GM20431 (cell line): Measurements from ENCODE around the gene RGL2.
"Not testable (repeated sequence)": the region's sequence is repeated elsewhere in the genome, so short reads cannot be mapped to it uniquely, and the experiment has no call there.

Source experiments
- in situ Hi-C: fragments of 300-500 bp; cut with MseI, MboI; formaldehyde crosslinking; loops from one replicate; pipeline ENCODE4 v1.15.0; 2020; ENCODE audit warnings: low sequenced_read_pairs; ENCODE audit not compliant: unreplicated experiment

The RGL2 gene

DNA sequence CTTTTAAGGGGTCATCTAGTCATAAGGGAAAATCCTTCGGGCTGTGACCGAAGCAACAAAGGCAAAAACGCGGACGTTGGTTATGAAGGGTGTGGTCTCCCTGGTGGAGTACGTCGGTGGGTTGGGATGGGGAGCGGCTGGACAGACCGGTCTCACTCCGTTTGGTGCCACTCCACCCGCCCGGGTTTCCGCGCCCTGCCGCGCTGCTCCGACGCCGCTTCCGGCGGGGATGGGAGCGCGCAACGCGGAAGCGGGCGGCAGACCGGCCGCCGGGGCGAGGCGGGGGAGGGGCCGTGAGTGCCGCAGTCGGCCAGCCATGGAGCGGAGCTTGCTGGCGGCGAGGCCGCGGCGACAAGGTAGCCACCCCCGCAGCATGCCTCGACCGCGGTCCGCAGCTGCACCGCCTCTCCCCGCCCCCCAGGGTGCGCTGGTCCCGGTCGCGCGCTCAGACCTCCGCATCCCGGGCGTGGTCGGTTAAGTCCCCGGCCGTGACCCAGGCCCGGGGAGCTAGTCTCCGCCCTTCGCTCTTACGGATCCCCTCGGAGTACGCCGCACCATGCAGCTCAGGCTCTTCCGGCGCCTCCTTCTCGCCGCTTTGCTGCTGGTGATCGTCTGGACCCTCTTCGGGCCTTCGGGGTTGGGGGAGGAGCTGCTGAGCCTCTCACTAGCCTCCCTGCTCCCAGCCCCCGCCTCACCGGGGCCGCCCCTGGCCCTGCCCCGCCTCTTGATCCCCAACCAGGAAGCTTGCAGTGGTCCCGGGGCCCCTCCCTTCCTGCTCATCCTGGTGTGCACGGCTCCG is 21.7 kb downstream of the RGL2 start, which contains the start of gene B3GALT4:
TSS of gene B3GALT4 (plus strand) at position 260 of the 799 bp plus-strand sequence. CDS start at position 557, 297 bp downstream.
- in situ Hi-C loops = no loop called here

DNA sequence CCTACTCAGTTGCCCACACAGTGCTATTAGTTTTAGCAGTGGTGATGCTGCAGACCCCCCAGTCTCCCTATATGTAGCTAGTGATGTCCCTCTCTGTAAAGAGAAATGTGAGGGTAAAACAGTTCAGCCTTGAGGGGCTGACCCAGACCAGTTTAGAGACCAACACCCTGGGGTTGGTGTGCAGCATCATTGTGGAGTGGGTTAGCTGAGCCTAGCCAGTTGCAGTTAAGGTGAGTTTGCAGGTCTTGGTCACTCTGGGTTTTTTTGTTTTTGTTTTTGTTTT is 22.2 kb downstream of the RGL2 start:
- in situ Hi-C loops = no loop called here

DNA sequence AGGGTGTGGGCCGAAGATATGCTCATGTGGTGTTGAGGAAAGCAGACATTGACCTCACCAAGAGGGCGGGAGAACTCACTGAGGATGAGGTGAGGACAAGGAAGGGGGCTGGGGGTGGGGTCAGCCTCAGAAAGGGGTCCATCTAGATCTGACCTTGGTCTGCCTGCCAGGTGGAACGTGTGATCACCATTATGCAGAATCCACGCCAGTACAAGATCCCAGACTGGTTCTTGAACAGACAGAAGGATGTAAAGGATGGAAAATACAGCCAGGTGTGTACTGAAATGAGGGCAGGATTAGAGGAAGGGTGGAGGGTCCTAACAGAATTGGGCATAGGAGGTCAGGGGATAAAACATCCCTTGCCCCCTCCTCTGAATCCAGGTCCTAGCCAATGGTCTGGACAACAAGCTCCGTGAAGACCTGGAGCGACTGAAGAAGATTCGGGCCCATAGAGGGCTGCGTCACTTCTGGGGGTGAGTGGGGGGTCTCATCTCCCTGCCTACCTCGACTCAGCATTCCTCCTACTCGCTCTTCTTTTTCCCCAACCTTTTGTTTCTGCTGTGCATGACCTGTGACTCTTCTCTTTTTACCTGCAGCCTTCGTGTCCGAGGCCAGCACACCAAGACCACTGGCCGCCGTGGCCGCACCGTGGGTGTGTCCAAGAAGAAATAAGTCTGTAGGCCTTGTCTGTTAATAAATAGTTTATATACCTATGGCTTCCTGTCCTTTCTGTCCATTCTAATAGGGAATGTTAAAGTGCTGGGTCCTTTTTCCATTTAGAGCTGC is 22.8 kb downstream of the RGL2 start:
- in situ Hi-C loops = not testable (repeated sequence)

DNA sequence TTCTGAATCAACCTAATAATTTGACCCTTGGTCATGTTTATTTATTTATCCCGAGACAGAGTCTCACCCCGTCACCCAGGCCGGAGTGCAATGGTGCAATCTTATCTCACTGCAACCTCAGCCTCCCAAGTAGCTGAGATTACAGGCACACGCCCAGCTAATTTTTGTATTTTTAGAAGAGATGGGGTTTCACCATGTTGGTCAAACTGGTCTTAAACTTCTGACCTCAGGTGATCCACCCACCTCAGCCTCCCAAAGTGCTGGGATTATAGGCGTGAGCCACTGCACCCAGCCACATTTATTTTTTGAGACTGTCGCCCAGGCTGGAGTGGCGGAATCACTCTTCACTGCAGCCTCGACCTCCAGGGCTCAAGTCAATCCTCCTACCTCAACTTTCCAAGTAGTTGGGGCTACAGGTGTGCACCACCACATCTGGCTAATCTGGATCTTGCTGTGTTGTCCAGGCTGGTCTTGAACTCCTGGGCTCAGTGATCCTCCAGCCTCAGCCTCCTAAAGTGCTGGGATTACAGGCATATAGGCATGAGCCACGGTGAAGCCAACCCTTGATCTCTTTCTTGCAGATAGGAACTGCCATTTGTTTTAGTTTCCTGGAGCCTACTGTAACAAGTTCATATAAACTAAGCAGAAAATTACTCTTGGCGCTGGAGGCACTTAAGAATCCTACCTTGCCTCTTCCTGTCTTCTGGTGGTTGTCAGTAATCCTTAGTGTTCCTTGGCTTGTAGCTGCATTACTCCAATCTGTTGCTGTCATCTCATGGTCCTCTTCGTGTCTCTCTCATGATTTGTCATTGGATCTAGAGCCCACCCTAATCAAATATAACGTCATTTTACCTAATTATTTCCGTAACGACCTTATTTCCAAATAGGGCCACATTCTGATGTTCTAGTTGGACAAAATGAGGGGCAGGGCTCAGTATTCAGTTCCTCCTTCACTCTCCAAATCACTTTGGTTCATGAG is 24.5 kb downstream of the RGL2 start:
- in situ Hi-C loops = no loop called here

DNA sequence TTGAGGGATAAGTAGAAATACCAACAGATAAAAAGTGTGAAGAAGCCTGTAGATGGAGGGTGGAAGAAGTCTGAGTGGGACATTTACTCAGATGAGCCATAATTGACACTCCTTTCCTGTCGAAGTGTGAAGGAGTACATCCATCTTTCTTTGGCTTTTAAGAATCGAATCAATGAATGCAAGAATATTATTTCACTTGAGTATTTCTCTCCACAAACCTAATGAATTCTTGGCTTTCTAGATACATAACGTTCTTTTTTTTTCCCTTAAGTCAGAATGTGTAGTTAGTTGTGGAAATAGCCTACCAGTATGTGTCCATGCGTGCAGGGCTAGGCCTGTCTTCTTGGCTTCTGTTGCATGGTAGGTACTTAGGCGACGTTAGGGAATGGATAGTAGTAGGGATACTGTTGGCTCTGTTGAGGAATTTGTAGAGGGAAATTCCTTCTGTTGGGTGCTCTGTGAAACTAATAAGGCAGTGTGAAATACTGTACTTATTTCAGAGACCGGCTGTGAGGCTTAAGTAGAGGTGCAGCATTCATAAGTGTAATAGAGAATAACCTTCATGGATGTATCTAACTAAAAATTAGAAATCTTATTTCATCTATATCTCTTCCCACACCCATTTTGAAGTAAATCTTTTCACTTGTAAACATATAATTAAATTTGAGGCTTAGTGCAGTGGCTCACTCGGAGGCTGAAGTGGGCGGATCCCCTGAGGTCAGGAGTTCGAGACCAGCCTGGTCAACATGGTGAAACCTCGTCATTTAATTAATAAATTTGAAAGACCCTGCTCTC is 25.4 kb downstream of the RGL2 start:
- in situ Hi-C loops = no loop called here

DNA sequence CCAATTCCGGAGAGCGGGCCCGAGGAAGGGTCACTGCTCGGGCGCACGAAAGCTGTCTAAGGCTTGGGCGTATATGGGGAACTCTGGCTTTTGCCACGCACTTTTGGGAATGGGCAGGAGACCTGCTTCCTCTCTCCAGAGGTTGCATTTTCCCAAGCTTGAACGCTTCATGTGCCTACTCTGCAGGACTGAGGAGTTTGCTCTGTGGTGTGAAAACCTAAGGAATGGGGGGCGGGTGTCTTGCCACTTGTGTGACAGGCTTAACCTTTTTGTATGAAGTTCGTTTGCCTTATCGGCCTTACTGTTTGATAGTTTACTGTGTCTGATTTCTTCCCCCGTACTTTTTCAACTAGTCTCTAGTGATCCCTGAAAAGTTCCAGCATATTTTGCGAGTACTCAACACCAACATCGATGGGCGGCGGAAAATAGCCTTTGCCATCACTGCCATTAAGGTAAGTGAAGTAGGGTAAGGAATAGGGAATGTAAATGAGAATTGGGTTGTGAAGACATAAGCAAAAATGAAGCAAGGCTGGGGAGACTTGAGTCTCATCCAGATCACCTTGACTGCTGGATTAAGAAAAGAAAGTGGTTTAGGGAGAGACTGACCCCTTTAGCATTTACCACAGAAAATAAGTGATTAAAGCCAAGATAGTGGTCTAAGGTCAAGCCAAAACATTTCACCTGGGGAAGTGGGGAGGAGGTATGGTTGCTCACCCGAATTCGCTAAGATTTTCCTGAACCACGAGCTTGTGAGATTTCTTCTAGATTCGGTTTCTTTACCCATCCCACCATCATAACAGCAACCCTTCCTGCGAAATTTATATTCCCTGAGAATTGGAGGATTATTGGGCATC is 26.2 kb downstream of the RGL2 start:
- in situ Hi-C loops = no loop called here

DNA sequence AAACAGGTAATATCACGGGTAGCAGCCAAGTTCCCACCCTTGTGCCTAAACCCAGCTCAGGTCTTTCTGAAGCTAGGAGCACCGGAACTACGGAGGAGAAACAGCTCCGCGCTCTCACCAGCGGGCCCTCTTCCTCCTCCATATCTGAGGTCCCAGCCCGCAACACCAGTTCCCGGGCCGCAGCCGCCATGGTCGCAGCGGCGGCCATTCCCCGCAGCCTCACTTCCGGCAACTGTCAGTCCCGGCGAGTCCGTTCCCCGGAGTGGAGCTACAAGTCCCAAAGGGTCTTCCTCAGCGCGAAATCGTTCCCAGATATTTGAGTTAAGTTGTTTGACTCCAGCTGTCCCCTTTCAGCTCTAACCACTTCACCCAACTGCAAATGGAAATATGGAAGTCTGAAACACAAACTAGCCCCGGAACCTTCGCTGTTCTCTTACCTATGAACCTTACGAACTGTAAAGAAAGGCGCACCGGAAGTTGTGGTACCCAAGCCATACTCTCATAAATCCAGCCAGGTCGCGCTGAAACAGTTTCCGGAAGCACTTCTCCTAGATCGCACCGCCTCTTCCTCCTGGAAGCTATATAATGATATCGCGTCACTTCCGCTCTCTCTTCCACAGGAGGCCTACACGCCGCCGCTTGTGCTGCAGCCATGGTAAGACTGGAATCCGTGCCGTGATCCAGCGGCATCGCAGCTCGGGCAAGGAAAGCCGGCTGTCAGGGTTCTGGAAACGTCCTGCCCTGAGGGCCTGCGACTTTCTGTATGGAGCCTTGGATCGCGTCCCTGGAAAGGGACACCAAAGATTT is 27.1 kb downstream of the RGL2 start, which contains the start of the genes RPS18 and VPS52:
TSS of gene RPS18 (plus strand) at position 608 of the 807 bp plus-strand sequence. CDS start at position 653, 45 bp downstream.
TSS of gene VPS52 (minus strand) at position 409 of the 807 bp plus-strand sequence. CDS start at position 208, 201 bp downstream.
- in situ Hi-C loops = no loop called here

DNA sequence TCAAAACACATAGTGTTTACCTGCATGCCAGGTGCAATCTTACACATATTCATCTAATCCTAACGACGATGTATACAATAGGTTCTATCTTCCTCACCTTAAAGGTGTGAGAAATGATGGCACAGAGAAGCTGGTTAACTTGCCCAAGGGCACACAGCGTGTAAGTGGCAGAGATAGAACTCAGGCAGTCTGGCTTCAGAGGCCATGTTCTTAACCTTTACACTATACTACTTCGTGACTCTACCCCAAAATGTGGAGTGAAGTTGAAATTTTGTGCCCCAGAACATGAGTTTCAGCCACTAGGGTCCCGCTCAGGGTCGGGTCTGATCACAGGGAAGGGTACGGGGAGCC is 27.6 kb downstream of the RGL2 start:
- in situ Hi-C loops = no loop called here

DNA sequence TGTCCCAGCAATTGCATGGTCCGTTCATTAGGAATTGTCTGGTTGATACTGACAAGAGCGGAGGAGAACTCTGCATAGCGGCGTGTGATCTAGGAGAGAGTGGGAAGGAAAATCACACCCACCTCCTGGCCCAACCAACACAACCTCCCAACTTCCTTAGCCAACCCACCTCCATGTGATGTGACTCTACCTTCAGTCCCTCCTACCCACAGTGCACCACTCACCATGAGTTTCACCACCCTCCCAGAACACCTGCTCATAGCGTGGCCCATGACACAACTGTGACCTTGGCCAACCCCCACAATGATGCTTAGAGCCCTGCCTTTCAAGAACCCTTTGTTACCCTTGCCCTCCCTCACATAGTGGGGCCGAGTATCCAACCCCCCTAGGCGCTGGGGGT is 34.7 kb downstream of the RGL2 start:
- in situ Hi-C loops = no loop called here

DNA sequence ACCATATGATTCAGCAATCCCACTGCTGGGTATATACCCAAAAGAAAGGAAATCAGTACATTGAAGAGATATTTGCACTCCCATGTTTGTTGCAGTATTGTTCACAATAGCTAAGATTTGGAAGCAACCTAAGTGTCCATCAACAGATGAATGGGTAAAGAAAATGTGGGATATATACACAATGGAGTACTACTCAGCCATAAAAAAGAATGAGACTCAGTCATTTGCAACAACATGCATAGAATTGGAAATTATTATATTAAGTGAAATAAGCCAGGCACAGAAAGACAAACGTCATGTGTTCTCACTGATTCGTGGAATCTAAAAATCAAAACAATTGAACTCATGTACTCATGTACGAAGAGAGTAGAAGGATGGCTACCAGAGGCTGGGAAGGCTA is 36.3 kb downstream of the RGL2 start:
- in situ Hi-C loops = not testable (repeated sequence)

DNA sequence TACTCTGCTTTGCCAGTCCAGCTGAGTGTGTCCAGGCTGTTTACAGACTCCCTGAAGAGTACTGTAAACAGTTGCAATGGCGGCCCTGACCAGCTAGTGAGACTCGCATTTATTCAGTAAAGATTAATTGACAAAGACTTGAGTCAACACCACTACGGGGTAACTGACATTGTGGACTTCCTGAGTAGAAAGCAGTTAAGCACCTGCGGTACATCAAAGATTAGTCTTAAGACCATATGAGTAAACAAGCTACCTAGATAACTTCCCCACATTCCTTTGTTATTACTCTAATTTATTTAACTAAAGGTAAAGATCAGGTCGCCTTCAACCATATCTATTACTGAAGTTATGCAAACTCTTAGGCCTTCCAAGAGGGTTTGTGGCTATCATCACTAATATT is 39.7 kb downstream of the RGL2 start:
- in situ Hi-C loops = no loop called here

DNA sequence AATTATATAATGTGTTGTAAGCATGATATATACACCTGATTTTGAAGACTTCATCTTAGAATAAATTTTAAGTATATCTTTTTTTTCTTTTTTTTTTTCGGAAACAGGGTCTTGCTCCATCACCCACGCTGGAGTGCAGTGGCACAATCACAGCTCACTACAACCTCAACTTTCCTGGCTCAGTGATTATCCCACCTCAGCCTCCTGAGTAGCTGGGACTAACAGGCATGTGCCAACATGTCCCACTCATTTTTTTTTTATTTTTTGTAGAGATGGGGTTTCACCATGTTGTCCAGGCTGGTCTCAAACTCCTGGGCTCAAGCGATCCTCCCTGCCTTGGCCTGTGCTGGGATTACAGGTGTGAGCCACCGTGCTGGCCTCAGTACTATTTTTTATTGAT is 44.2 kb downstream of the RGL2 start:
- in situ Hi-C loops = no loop called here

DNA sequence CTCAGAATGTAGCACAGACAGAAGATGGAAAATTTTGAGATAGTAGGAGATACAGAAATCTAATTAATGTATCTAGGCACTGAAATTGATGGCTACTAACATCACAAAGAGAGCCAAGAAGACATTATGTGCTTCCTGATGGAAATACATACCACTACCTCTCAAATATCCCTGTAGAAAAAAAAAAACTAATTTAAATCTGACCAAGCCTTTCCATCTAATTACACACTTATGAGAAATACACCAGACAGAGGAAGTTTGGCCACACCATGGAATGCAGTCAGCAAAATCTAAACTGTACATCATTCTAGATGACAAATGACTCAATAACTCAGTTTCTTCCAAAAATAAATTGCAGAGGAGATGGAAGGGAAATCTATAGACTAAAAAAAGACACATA is 46.0 kb downstream of the RGL2 start:
- in situ Hi-C loops = no loop called here

DNA sequence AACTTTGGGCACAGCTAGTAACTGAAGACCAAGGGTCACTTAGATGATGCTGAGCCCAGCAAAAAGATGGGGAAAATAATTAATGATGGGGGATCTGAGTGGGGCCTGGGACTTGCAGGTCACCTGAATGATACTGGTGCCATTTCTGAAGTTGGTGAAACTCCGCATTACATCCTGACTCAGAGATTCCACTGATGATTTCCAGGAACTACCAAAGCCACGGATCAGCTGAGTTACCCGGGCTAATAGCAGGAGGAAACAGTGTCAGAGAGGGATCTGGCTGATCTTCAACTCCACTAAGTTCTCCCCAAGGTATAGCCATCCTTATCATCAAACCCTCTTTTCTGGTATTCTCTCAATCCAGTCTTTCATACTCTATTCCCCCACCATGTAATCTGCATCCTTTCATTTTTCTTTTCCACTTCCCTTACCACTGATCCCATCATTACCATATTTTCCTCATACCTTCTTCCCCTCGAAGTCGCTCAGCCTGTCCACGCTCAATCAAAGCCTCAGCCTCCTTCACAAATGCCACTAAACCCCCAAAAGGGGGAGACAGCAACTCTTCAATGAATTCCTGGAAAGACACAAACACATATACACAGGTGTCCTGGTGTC is 47.2 kb downstream of the RGL2 start:
- in situ Hi-C loops = no loop called here

DNA sequence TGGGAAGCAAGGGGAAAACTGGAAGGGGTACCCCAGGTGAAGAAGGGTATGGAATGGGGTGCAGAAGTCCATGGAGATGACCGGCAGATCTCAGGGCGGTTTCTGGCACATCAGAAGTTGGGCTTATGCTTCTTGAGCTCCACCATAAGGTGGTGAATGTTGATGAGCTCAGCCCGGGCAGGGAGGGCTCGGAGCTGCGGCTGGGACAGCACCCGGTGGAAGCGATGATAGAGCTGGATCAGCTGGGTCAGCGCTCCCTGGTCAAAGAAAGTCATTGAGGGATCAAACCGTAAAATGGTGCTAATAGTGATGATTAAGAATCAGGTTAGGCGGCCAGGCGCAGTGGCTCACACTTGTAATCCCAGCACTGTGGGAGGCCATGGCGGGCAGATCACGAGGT is 48.0 kb downstream of the RGL2 start:
- in situ Hi-C loops = no loop called here

DNA sequence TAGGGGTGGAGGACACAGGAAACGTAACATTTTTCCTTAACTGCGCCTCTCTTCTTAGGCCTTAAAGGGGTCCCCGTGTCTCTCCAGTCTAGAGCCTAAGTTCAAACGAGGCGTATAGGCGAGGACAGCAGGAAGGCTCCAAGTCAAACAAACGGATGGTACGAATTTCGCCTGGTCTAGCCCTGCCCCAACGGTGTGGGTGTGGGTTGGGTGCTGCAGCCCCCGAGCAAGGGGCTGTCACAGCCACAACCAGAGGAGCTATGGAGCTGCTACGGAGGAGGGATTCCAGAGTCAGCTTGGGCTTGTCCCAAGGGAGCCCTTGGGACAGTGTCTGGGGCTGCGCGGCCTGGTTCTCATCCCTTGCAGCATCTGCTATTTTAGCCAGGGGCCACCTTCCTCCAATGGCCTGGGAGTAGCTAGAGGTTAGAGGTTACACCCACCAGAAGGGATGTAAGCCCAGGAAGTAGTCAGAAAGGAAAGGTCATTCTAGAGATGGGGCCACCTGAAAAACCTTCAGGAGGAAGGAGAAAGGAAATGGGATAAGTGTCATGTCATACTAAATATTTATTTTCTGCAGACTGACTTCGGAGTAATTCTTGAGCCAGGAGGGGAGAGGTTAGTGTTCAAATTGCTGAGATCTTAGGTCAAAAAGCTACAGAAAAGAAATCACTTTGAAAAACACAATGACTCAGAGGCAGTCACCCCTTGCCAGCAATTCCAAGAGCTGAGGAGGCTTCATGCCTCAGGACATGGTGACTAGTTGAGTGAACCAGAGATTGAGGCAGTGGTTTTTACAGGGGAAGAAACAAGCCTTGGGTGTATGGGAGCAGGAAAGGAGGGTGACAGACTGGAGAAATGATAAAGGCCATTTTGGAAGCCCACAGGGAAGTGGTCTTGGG is 48.8 kb downstream of the RGL2 start:
- in situ Hi-C loops = loop anchor here (10.0 kb wide), 1 partner anchor 85 kb away; no protein-coding TSS in a partner anchor
